GM23338 (cell line): ENCODE measurements around the gene NUB1. TPM values are rescaled to one million over a fixed set of nuclear protein-coding genes. Genes with fewer than 3 reads are reported as not detected.

ENCODE experiments used
- ATAC-seq: fragments of 200-7000 bp; cut with Tn5 transposase; 3 replicates; pipeline ENCODE4 v1.9.1; 2020
- DNase-seq: peaks from one replicate; pipeline ENCODE4 v3.0.0-alpha.2; 2015; ENCODE audit warnings: low spot score
- H2AFZ ChIP-seq: fragments of 200-600 bp; sonication (generic); 2 replicates; pipeline ENCODE4 v1.8.0; 2016; ENCODE audit warnings: antibody characterized with exemption, mild to moderate bottlenecking, moderate library complexity
- H3F3A ChIP-seq: fragments of 200-600 bp; sonication (generic); replicated peaks from 2 replicates; pipeline ENCODE4 v1.8.0; 2017; ENCODE audit warnings: antibody characterized with exemption, mixed run types, low read depth
- H3K27ac ChIP-seq: fragments of 200-600 bp; sonication (generic); 2 replicates; pipeline ENCODE4 v1.6.1; 2016; ENCODE audit warnings: low read depth
- H3K27me3 ChIP-seq: fragments of 200-600 bp; sonication (generic); 2 replicates; pipeline ENCODE4 v1.8.0; 2016; ENCODE audit warnings: mild to moderate bottlenecking, mixed run types, moderate library complexity; ENCODE audit not compliant: insufficient read depth
- H3K36me3 ChIP-seq: fragments of 200-600 bp; sonication (generic); 2 replicates; pipeline ENCODE4 v1.8.0; 2016; ENCODE audit warnings: mild to moderate bottlenecking; ENCODE audit not compliant: insufficient read depth
- H3K4me1 ChIP-seq: fragments of 200-600 bp; sonication (generic); 2 replicates; pipeline ENCODE4 v1.8.0; 2016; ENCODE audit warnings: mild to moderate bottlenecking, moderate library complexity; ENCODE audit not compliant: insufficient read depth
- H3K4me2 ChIP-seq: fragments of 200-600 bp; sonication (generic); 2 replicates; pipeline ENCODE4 v1.7.1; 2017; ENCODE audit warnings: mixed run types
- H3K4me3 ChIP-seq: fragments of 200-600 bp; sonication (generic); 2 replicates; pipeline ENCODE4 v1.6.1; 2016; ENCODE audit warnings: mixed run types
- H3K79me2 ChIP-seq: fragments of 200-600 bp; sonication (generic); replicated peaks from 2 replicates; pipeline ENCODE4 v1.8.0; 2017; ENCODE audit warnings: mild to moderate bottlenecking; ENCODE audit not compliant: insufficient read depth
- H3K9me2 ChIP-seq: fragments of 200-600 bp; sonication (generic); 2 replicates; pipeline ENCODE4 v1.8.0; 2017; ENCODE audit not compliant: insufficient read depth
- H4K20me1 ChIP-seq: fragments of 200-600 bp; sonication (generic); replicated peaks from 2 replicates; pipeline ENCODE4 v1.8.0; 2017; ENCODE audit warnings: mild to moderate bottlenecking; ENCODE audit not compliant: insufficient read depth
- H3K27ac Mint-ChIP-seq: 2 replicates; pipeline ENCODE4 v1.8.0; 2020; ENCODE audit warnings: inconsistent platforms, mild to moderate bottlenecking, moderate library complexity, mixed read lengths
- H3K27me3 Mint-ChIP-seq: 3 replicates; pipeline ENCODE4 v1.8.0; 2022; ENCODE audit warnings: low read depth, mild to moderate bottlenecking, moderate library complexity, mixed read lengths, inconsistent platforms; ENCODE audit not compliant: insufficient read depth, poor library complexity
- H3K36me3 Mint-ChIP-seq: 3 replicates; pipeline ENCODE4 v1.8.0; 2021; ENCODE audit warnings: low read depth, mild to moderate bottlenecking, inconsistent platforms, moderate library complexity, mixed read lengths
- H3K4me1 Mint-ChIP-seq: 3 replicates; pipeline ENCODE4 v1.8.0; 2020; ENCODE audit warnings: mild to moderate bottlenecking, inconsistent platforms, mixed read lengths
- H3K4me3 Mint-ChIP-seq: 3 replicates; pipeline ENCODE4 v1.8.0; 2021; ENCODE audit warnings: moderate library complexity, mild to moderate bottlenecking, inconsistent platforms, mixed read lengths
- H3K9me3 Mint-ChIP-seq: 3 replicates; pipeline ENCODE4 v1.8.0; 2020; ENCODE audit warnings: moderate library complexity, mild to moderate bottlenecking, inconsistent platforms, mixed read lengths
- CREB1 ChIP-seq: fragments of 250-450 bp; sonication (Bioruptor Pico); IDR thresholded peaks from 2 replicates; pipeline ENCODE4 v1.5.0; 2020; ENCODE audit warnings: low read depth, mild to moderate bottlenecking, moderate library complexity
- EZH2phosphoT487 ChIP-seq: fragments of 200-600 bp; sonication (generic); IDR thresholded peaks from one replicate; pipeline ENCODE4 v1.8.1; 2018; ENCODE audit warnings: antibody characterized with exemption; ENCODE audit not compliant: unreplicated experiment
- JUNB ChIP-seq: IDR thresholded peaks from one replicate; pipeline ENCODE4 v1.6.1; 2016; ENCODE audit warnings: antibody characterized with exemption; ENCODE audit not compliant: unreplicated experiment
- NANOG ChIP-seq: IDR thresholded peaks from 2 replicates; pipeline ENCODE4 v1.6.1; 2016; ENCODE audit warnings: antibody characterized with exemption, borderline replicate concordance
- POLR2AphosphoS5 ChIP-seq: IDR thresholded peaks from 2 replicates; pipeline ENCODE4 v1.6.1; 2016; ENCODE audit warnings: antibody characterized with exemption, low read depth
- STAT1 ChIP-seq: IDR thresholded peaks from one replicate; pipeline ENCODE4 v1.6.1; 2016; ENCODE audit warnings: antibody characterized with exemption; ENCODE audit not compliant: unreplicated experiment
- ZNF114 ChIP-seq: fragments of 250-450 bp; sonication (Bioruptor Pico); IDR thresholded peaks from 2 replicates; pipeline ENCODE4 v1.5.0; 2020; ENCODE audit warnings: mild to moderate bottlenecking, moderate library complexity
- ZNF331 ChIP-seq: fragments of 250-450 bp; sonication (Bioruptor Pico); IDR thresholded peaks from 2 replicates; pipeline ENCODE4 v1.5.0; 2020; ENCODE audit warnings: low read depth, mild to moderate bottlenecking, moderate library complexity
- polyA plus RNA-seq: library from polyadenylated mRNA; unstranded; fragments of >200 nt; fragmentation: Nextera tagmentation; extraction: Ambion mirVana; gene quantifications from 2 replicates; pipeline ENCODE4 v1.2.1, GENCODE V29; 2016
- total RNA-seq: library from RNA; depleted of rRNA; stranded (reverse); fragments of >200 nt; shearing (Covaris generic); gene quantifications from 2 replicates; pipeline ENCODE4 v1.2.3, GENCODE V29; 2014
- TF ChIP-seq, protein P1 (sequence below): IDR thresholded peaks from 2 replicates; pipeline ENCODE4 v1.6.1; 2016; ENCODE audit warnings: antibody characterized with exemption
- TF ChIP-seq, protein P2 (sequence below), 2 experiments: fragments of 200-600 bp in 1 of 2; sonication (generic) in 1 of 2; conservative IDR thresholded peaks; 2 replicates each; pipeline versions ENCODE4 v1.5.1 to v1.6.1; 2016 to 2017; ENCODE audit warnings: antibody characterized with exemption in 2 of 2, low read depth in 2 of 2, mild to moderate bottlenecking in 2 of 2, moderate library complexity in 1 of 2
- TF ChIP-seq, protein P3 (sequence below): IDR thresholded peaks from one replicate; pipeline ENCODE4 v1.6.1; 2018; ENCODE audit warnings: antibody characterized with exemption; ENCODE audit not compliant: unreplicated experiment

The NUB1 gene
- total and polyA plus RNA-seq, 2 experiments from 2014 or later = 31.8 to 42.3 TPM

DNA sequence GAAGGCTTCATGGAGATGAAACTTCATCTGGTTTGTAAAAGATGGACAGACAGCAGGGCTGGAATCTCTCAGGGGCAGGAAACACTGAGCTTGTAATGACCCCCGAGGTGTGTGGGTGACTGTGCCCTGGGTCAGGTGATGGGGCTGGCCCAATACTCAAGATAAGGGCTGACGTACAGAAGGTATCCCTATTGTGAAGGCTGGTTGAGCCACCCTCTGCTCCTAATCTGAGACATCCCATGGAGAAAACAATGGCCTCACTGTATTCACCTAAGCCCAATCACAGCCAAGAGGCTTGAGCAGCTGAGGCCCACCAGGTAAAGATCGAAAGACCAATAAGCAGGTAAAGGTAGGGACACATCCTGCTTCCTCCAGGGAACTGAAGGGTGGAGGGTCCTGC, 34.8 kb upstream of the NUB1 start:
- H3K27me3 Mint-ChIP-seq = peaks cover 31% of the 10 kb centered on the region
- Histone ChIP-seq H3K9me2 (no peaks in the 10 kb centered on the region), H3F3A (peaks cover 12% of the 10 kb centered on the region; the same call in 1 of the 2 replicates), H3K79me2 (no peaks in the 10 kb centered on the region), H3K27ac (no peak overlapping the region), H3K4me1 (peaks cover 4% of the 10 kb centered on the region), H3K4me2 (no peak overlapping the region), H3K36me3 (no peaks in the 10 kb centered on the region), H3K27me3 (peaks cover 16% of the 10 kb centered on the region; the same call in 1 of the 2 replicates), H2AFZ (no peak overlapping the region), H4K20me1 (no peaks in the 10 kb centered on the region), H3K4me3 (no peak overlapping the region)
- peaks cover 14% of the 10 kb centered on the region for H3K9me3 Mint-ChIP-seq
- no peak for TF ChIP-seq ZNF331 (CRISPR knock-in tag)
- TF ChIP-seq, protein P1, sequence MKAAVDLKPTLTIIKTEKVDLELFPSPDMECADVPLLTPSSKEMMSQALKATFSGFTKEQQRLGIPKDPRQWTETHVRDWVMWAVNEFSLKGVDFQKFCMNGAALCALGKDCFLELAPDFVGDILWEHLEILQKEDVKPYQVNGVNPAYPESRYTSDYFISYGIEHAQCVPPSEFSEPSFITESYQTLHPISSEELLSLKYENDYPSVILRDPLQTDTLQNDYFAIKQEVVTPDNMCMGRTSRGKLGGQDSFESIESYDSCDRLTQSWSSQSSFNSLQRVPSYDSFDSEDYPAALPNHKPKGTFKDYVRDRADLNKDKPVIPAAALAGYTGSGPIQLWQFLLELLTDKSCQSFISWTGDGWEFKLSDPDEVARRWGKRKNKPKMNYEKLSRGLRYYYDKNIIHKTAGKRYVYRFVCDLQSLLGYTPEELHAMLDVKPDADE = no peak
- TF ChIP-seq, protein P2, sequence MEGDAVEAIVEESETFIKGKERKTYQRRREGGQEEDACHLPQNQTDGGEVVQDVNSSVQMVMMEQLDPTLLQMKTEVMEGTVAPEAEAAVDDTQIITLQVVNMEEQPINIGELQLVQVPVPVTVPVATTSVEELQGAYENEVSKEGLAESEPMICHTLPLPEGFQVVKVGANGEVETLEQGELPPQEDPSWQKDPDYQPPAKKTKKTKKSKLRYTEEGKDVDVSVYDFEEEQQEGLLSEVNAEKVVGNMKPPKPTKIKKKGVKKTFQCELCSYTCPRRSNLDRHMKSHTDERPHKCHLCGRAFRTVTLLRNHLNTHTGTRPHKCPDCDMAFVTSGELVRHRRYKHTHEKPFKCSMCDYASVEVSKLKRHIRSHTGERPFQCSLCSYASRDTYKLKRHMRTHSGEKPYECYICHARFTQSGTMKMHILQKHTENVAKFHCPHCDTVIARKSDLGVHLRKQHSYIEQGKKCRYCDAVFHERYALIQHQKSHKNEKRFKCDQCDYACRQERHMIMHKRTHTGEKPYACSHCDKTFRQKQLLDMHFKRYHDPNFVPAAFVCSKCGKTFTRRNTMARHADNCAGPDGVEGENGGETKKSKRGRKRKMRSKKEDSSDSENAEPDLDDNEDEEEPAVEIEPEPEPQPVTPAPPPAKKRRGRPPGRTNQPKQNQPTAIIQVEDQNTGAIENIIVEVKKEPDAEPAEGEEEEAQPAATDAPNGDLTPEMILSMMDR (conservative IDR thresholded peaks at IDR 0.05; ENCODE audit: low read depth in 2 of 2) = no peak
- TF ChIP-seq POLR2AphosphoS5 = no peak
- no peak overlapping the region for H3K27ac Mint-ChIP-seq
- peaks cover 2% of the 10 kb centered on the region; the same call in 1 of the 3 replicates for H3K36me3 Mint-ChIP-seq
- H3K4me1 Mint-ChIP-seq = peaks cover 11% of the 10 kb centered on the region; the same call in 2 of the 3 replicates
- ATAC-seq = no peak
- DNase-seq = no peak
- H3K4me3 Mint-ChIP-seq = no peak overlapping the region

DNA sequence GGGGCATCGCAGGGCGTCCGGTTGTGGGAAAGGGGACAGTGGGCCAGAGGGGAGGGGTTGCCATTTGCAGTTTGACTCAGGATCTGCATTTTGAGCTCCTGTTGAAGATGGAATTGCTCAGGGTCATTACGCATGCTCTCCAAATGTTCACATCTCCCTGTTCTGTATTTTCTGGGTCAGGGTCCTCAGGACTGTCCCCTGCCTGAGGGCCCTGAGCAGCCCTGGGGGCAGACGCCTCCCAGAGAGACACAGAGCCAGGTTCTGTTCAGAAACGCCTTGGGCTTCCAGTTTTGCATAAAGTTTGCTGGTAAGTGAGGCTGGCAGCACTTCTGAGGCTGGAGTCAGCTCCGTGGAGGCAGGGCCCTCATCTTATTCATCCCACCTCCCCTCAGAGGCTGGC, 34.1 kb upstream of the NUB1 start:
- H3K27ac Mint-ChIP-seq = no peak overlapping the region
- H3K4me1 Mint-ChIP-seq = peaks cover 11% of the 10 kb centered on the region; the same call in 2 of the 3 replicates
- Histone ChIP-seq H3K4me2 (no peak overlapping the region), H3K4me1 (peaks cover 4% of the 10 kb centered on the region), H3F3A (peaks cover 12% of the 10 kb centered on the region; the same call in 1 of the 2 replicates), H3K27ac (no peak overlapping the region), H3K4me3 (no peak overlapping the region), H2AFZ (no peak overlapping the region), H3K79me2 (no peaks in the 10 kb centered on the region), H4K20me1 (no peaks in the 10 kb centered on the region), H3K27me3 (peaks cover 16% of the 10 kb centered on the region; the same call in 1 of the 2 replicates), H3K9me2 (no peaks in the 10 kb centered on the region), H3K36me3 (no peaks in the 10 kb centered on the region)
- peaks cover 14% of the 10 kb centered on the region for H3K9me3 Mint-ChIP-seq
- H3K36me3 Mint-ChIP-seq = peaks cover 2% of the 10 kb centered on the region; the same call in 1 of the 3 replicates
- no peak for ATAC-seq
- H3K27me3 Mint-ChIP-seq = peaks cover 31% of the 10 kb centered on the region
- no peak overlapping the region for H3K4me3 Mint-ChIP-seq
- no peak for DNase-seq
- no peak for TF ChIP-seq STAT1
- no peak for TF ChIP-seq NANOG
- TF ChIP-seq, protein P3, sequence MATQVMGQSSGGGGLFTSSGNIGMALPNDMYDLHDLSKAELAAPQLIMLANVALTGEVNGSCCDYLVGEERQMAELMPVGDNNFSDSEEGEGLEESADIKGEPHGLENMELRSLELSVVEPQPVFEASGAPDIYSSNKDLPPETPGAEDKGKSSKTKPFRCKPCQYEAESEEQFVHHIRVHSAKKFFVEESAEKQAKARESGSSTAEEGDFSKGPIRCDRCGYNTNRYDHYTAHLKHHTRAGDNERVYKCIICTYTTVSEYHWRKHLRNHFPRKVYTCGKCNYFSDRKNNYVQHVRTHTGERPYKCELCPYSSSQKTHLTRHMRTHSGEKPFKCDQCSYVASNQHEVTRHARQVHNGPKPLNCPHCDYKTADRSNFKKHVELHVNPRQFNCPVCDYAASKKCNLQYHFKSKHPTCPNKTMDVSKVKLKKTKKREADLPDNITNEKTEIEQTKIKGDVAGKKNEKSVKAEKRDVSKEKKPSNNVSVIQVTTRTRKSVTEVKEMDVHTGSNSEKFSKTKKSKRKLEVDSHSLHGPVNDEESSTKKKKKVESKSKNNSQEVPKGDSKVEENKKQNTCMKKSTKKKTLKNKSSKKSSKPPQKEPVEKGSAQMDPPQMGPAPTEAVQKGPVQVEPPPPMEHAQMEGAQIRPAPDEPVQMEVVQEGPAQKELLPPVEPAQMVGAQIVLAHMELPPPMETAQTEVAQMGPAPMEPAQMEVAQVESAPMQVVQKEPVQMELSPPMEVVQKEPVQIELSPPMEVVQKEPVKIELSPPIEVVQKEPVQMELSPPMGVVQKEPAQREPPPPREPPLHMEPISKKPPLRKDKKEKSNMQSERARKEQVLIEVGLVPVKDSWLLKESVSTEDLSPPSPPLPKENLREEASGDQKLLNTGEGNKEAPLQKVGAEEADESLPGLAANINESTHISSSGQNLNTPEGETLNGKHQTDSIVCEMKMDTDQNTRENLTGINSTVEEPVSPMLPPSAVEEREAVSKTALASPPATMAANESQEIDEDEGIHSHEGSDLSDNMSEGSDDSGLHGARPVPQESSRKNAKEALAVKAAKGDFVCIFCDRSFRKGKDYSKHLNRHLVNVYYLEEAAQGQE = no peak
- TF ChIP-seq JUNB = no peak
- no peak for TF ChIP-seq CREB1 (CRISPR knock-in tag)
- TF ChIP-seq, protein P1 = no peak
- TF ChIP-seq ZNF331 (CRISPR knock-in tag) = no peak
- TF ChIP-seq ZNF114 (CRISPR knock-in tag) = no peak
- no peak for TF ChIP-seq EZH2phosphoT487
